Retinal pigment epithelial cell (primary cell): ENCODE results near the gene PRKCZ.

Source experiments
- DNase-seq: peaks from one replicate; pipeline ENCODE4 v3.0.0-alpha.2; 2010; ENCODE audit warnings: low read depth
- H3K4me3 ChIP-seq: 2 replicates; pipeline ENCODE4 v1.5.1; 2011; ENCODE audit warnings: mild to moderate bottlenecking, low read length, control low read depth, moderate library complexity
- CTCF ChIP-seq: conservative IDR thresholded peaks from 2 replicates; pipeline ENCODE4 v1.5.1; 2011; ENCODE audit warnings: low read depth, low read length, control low read depth, inconsistent platforms

The PRKCZ gene

GRCh38 chr1:2177946-2178538 is 127.8 kb downstream of the PRKCZ start:
- DNase-seq, result no peak
- TF ChIP-seq CTCF, result no peak
- no peak overlapping the region for H3K4me3 ChIP-seq

- no peak overlapping the region for H3K4me3 ChIP-seq
- no peak for TF ChIP-seq CTCF
- no peak for DNase-seq
Measured at GRCh38 chr1:2178875-2179274, 128.7 kb downstream of the PRKCZ start.

GRCh38 chr1:2179283-2180013 is 129.2 kb downstream of the PRKCZ start:
- no peak for TF ChIP-seq CTCF
- H3K4me3 ChIP-seq, result no peak overlapping the region
- no peak for DNase-seq

GRCh38 chr1:2180297-2181245 is 130.4 kb downstream of the PRKCZ start:
- no peak for TF ChIP-seq CTCF
- no peak for DNase-seq
- H3K4me3 ChIP-seq, result no peak overlapping the region

- H3K4me3 ChIP-seq, result no peak overlapping the region
- DNase-seq, result no peak
- TF ChIP-seq CTCF, result no peak
Measured at GRCh38 chr1:2181271-2181670, 131.1 kb downstream of the PRKCZ start.

GRCh38 chr1:2181752-2182151 is 131.5 kb downstream of the PRKCZ start:
- no peak for TF ChIP-seq CTCF
- no peak for DNase-seq
- H3K4me3 ChIP-seq, result no peak overlapping the region
